ENCODE data around the gene GSK3B. TPM values are rescaled to one million over a fixed set of nuclear protein-coding genes. Genes with fewer than 3 reads are reported as not detected.

Gene GSK3B
- total RNA-seq, 1 experiment from 2014 or later, result 67.1 TPM

DNA sequence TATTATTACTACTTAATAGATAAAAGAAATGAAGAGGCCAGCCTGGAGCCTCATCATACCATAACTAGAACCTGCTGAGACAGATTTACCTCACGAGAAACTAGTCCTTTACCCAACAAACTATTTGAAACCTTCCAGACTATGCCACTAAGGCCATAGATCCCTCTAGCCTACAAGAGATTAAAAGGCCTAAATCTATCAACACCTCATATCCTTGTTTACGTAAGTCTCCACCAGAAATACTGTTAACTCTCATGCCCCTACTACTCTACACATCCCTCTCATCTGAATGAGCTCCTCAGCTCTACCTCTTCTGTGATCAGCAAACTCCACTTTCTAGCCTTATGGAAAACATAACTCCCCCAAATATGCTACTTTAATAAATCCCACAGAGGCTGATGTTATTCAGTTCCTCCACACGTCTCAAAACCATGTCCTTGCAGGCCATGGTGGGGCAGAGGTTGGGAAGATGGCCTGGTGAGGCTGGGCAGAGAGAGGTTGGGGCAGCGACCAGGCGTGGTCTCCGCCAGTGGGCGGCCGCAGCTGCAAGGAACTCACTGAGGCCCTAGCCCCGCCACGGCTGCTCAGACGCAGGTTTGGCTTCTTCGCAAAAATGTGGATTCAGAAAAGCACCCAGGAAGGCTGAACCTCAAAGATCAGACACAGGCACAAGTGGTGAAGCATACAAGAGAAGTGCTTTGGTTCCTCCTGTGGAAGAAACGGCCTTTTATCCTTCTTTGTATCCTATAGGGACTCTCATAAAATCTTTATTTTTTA lies 65.8 kb downstream of the GSK3B start:
- H3K4me2 ChIP-seq (ENCODE audit: low read depth, low read length, poor library complexity, severe bottlenecking), result no peak overlapping the region
- 0 out of 2 replicates have a peak, but pooled peaks cover 5% of the 10 kb centered on the region for H3K36me3 ChIP-seq (ENCODE audit: insufficient read depth, low read length)
- H2AFZ ChIP-seq (ENCODE audit: low read length), result no peak overlapping the region
- no peak overlapping the region for H3K9ac ChIP-seq (ENCODE audit: low read length)
- H3K9me2 ChIP-seq (replicated peaks; ENCODE audit: insufficient read depth, low read length), result no peaks in the 10 kb centered on the region
- peaks cover 25% of the 10 kb centered on the region for H3K4me1 ChIP-seq (ENCODE audit: low read length)
- no peaks in the 10 kb centered on the region for H3K9me3 ChIP-seq (ENCODE audit: low read length)
- DNase-seq, result no peak
- H3K79me2 ChIP-seq (ENCODE audit: low read length), result peaks cover 99% of the 10 kb centered on the region
- H3K27ac ChIP-seq (ENCODE audit: low read length), result no peak overlapping the region
- H3K4me3 ChIP-seq (ENCODE audit: low read length), result no peak overlapping the region
- H4K20me1 ChIP-seq (ENCODE audit: insufficient read depth, low read depth, low read length), result no peaks in the 10 kb centered on the region
- H3K27me3 ChIP-seq (ENCODE audit: low read length), result no peaks in the 10 kb centered on the region

DNA sequence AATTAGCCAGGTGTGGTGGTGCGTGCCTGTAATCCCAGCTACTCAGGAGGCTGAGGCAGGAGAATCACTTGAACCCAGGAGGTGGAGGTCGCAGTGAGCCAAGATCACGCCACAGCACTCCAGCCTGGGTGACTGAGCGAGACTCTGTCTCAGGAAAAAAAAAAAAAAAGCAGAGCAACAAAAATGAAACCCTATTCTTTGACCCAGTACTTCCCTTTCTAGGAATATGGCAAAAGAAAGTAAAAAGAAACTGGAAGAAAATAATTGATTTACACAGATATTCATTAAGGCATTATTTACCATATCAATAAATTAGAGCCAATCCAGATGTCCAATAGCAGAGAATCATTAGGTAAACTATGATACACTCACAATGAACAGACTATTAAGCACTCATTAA lies 67.0 kb downstream of the GSK3B start:
- Histone ChIP-seq H3K4me1 (ENCODE audit: low read length) (peaks cover 37% of the 10 kb centered on the region), H3K79me2 (ENCODE audit: low read length) (peaks cover 99% of the 10 kb centered on the region), H3K27me3 (ENCODE audit: low read length) (no peaks in the 10 kb centered on the region), H3K9ac (ENCODE audit: low read length) (no peak overlapping the region), H3K9me3 (ENCODE audit: low read length) (no peaks in the 10 kb centered on the region), H3K36me3 (ENCODE audit: insufficient read depth, low read length) (0 out of 2 replicates have a peak, but pooled peaks cover 5% of the 10 kb centered on the region), H3K4me2 (ENCODE audit: low read depth, low read length, poor library complexity, severe bottlenecking) (no peak overlapping the region), H3K9me2 (replicated peaks; ENCODE audit: insufficient read depth, low read length) (no peaks in the 10 kb centered on the region), H4K20me1 (ENCODE audit: insufficient read depth, low read depth, low read length) (no peaks in the 10 kb centered on the region), H2AFZ (ENCODE audit: low read length) (no peak overlapping the region), H3K27ac (ENCODE audit: low read length) (no peak overlapping the region), H3K4me3 (ENCODE audit: low read length) (no peak overlapping the region)
- no peak for DNase-seq

DNA sequence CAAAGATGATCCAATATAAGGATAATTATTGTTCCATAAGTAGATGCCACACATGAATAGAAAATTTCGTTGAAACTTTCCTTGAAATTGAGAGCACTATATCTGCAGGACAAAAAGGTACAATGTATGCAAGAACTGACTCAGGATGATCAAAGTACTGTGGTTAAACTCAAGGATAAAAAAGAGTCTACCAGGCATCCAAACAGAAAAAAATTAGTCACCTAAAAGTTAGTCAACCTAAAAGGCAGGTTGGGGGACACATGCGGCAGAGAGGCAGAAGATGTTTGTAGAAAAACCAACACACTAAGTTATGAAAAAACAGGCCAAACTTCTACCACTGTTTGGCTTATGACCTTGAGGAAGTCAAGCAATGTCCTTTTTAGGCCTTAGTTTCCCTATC lies 68.7 kb downstream of the GSK3B start:
- H3K4me3 ChIP-seq (ENCODE audit: low read length), result no peak overlapping the region
- DNase-seq, result no peak
- no peaks in the 10 kb centered on the region for H3K9me2 ChIP-seq (replicated peaks; ENCODE audit: insufficient read depth, low read length)
- peaks cover 99% of the 10 kb centered on the region for H3K79me2 ChIP-seq (ENCODE audit: low read length)
- H3K9me3 ChIP-seq (ENCODE audit: low read length), result no peaks in the 10 kb centered on the region
- no peaks in the 10 kb centered on the region for H3K36me3 ChIP-seq (ENCODE audit: insufficient read depth, low read length)
- H3K4me2 ChIP-seq (ENCODE audit: low read depth, low read length, poor library complexity, severe bottlenecking), result no peak overlapping the region
- H2AFZ ChIP-seq (ENCODE audit: low read length), result no peak overlapping the region
- H3K9ac ChIP-seq (ENCODE audit: low read length), result no peak overlapping the region
- no peaks in the 10 kb centered on the region; the same call in 1 of the 2 replicates for H4K20me1 ChIP-seq (ENCODE audit: insufficient read depth, low read depth, low read length)
- H3K4me1 ChIP-seq (ENCODE audit: low read length), result peaks cover 48% of the 10 kb centered on the region
- no peaks in the 10 kb centered on the region for H3K27me3 ChIP-seq (ENCODE audit: low read length)
- 0 out of 2 replicates have a peak overlapping the region, but pooled peaks have one; percentile 9 for H3K27ac ChIP-seq (ENCODE audit: low read length)

DNA sequence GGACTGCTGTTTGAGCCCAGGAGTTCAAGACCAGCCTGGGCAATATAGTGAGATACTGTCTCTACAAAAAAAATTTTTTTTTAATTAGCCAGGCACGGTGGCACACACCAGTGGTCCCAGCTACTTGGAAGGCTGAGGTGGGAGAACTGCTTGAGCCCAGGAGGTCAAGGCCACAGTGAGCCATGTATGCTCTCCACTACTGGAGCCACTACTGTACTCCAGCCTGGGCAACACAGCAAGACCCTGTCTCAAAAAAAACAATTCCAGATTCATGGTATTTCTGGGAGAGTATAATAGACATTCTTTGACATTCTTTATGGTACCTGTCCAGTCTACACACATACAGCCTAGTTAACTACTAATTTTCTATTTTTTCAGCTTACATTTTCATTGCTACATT lies 70.1 kb downstream of the GSK3B start:
- Histone ChIP-seq H3K9me3 (ENCODE audit: low read length) (no peaks in the 10 kb centered on the region), H4K20me1 (ENCODE audit: insufficient read depth, low read depth, low read length) (no peaks in the 10 kb centered on the region; the same call in 1 of the 2 replicates), H3K27me3 (ENCODE audit: low read length) (no peaks in the 10 kb centered on the region), H3K36me3 (ENCODE audit: insufficient read depth, low read length) (no peaks in the 10 kb centered on the region), H3K4me2 (ENCODE audit: low read depth, low read length, poor library complexity, severe bottlenecking) (no peak overlapping the region), H2AFZ (ENCODE audit: low read length) (no peak overlapping the region), H3K9me2 (replicated peaks; ENCODE audit: insufficient read depth, low read length) (no peaks in the 10 kb centered on the region), H3K27ac (ENCODE audit: low read length) (no peak overlapping the region), H3K4me3 (ENCODE audit: low read length) (no peak overlapping the region), H3K9ac (ENCODE audit: low read length) (no peak overlapping the region), H3K4me1 (ENCODE audit: low read length) (peaks cover 62% of the 10 kb centered on the region), H3K79me2 (ENCODE audit: low read length) (peaks cover 99% of the 10 kb centered on the region)
- no peak for DNase-seq

DNA sequence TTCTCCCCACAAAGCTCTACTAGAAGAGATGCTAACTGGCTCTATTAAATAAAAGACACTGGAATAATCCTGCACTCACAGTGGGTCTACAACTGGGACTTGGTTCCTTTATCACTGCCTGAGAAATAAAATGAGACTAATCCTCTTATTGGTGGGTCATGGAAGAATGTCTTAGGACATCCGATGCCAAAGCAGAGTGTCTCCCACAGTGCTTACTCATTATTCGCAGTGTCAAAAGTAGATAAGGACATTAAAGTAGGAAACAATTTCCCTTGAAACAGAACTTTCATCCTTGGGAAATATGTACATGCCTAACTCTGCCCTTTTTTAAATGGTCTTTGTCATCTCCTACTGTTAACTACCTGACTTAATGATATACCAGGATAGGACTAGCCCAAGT lies 71.5 kb downstream of the GSK3B start:
- DNase-seq, result no peak
- Histone ChIP-seq H3K9me3 (ENCODE audit: low read length) (no peaks in the 10 kb centered on the region), H3K4me2 (ENCODE audit: low read depth, low read length, poor library complexity, severe bottlenecking) (no peak overlapping the region), H3K27ac (ENCODE audit: low read length) (no peak overlapping the region), H3K9me2 (replicated peaks; ENCODE audit: insufficient read depth, low read length) (no peaks in the 10 kb centered on the region), H3K36me3 (ENCODE audit: insufficient read depth, low read length) (no peaks in the 10 kb centered on the region), H3K4me3 (ENCODE audit: low read length) (no peak overlapping the region), H3K9ac (ENCODE audit: low read length) (no peak overlapping the region), H3K79me2 (ENCODE audit: low read length) (peaks cover 99% of the 10 kb centered on the region), H4K20me1 (ENCODE audit: insufficient read depth, low read depth, low read length) (no peaks in the 10 kb centered on the region; the same call in 1 of the 2 replicates), H2AFZ (ENCODE audit: low read length) (no peak overlapping the region), H3K27me3 (ENCODE audit: low read length) (no peaks in the 10 kb centered on the region), H3K4me1 (ENCODE audit: low read length) (peaks cover 75% of the 10 kb centered on the region)

DNA sequence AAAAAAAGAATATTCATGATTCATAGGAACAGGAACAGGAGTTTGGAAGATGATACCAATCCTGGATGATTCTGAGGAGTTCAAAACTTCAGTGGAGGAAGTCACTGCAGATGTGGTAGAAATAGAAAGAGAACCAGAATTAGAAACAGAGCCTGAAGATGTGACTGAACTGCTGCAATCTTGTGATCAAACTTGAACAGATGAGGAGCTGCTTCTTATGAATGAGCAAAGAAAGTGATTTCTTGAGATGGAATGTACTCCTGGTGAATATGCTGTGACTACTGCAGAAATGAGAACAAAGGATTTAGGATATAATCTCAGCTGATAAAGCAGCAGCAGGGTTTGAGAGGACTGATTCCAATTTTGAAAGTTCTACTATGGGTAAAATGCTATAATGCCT lies 72.7 kb downstream of the GSK3B start:
- H3K79me2 ChIP-seq (ENCODE audit: low read length), result peaks cover 99% of the 10 kb centered on the region
- H3K27me3 ChIP-seq (ENCODE audit: low read length), result no peaks in the 10 kb centered on the region
- H3K4me2 ChIP-seq (ENCODE audit: low read depth, low read length, poor library complexity, severe bottlenecking), result no peak overlapping the region
- no peaks in the 10 kb centered on the region; the same call in 1 of the 2 replicates for H4K20me1 ChIP-seq (ENCODE audit: insufficient read depth, low read depth, low read length)
- peaks cover 87% of the 10 kb centered on the region for H3K4me1 ChIP-seq (ENCODE audit: low read length)
- H3K9ac ChIP-seq (ENCODE audit: low read length), result no peak overlapping the region
- no peak overlapping the region for H2AFZ ChIP-seq (ENCODE audit: low read length)
- no peak overlapping the region for H3K4me3 ChIP-seq (ENCODE audit: low read length)
- no peak for DNase-seq
- no peaks in the 10 kb centered on the region for H3K36me3 ChIP-seq (ENCODE audit: insufficient read depth, low read length)
- H3K9me3 ChIP-seq (ENCODE audit: low read length), result no peaks in the 10 kb centered on the region
- H3K9me2 ChIP-seq (replicated peaks; ENCODE audit: insufficient read depth, low read length), result no peaks in the 10 kb centered on the region
- no peak overlapping the region for H3K27ac ChIP-seq (ENCODE audit: low read length)

DNA sequence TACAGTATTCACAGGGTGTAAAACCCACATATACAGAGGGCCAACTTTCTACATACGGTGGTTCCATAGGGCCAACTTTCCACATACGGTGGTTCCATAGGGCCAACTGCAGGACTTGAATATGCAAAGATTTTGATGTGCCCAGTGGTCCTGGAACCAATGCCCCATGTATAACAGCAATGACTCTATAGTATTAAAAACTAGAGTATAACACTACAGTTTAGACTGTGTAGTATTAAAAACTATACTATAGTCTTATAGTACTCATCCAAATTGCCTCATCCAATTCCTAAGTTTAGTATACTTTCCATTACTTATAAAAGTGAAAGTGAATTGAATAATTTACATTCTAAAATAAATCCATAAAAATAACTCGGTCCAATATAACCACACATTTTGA lies 75.9 kb downstream of the GSK3B start:
- no peaks in the 10 kb centered on the region; the same call in 1 of the 2 replicates for H4K20me1 ChIP-seq (ENCODE audit: insufficient read depth, low read depth, low read length)
- H3K27ac ChIP-seq (ENCODE audit: low read length), result peak overlapping the region; percentile 71
- H3K36me3 ChIP-seq (ENCODE audit: insufficient read depth, low read length), result no peaks in the 10 kb centered on the region
- H3K9ac ChIP-seq (ENCODE audit: low read length), result peak overlapping the region; percentile 16; the same call in 1 of the 2 replicates
- no peak for DNase-seq
- H3K9me2 ChIP-seq (replicated peaks; ENCODE audit: insufficient read depth, low read length), result no peaks in the 10 kb centered on the region
- peaks cover 92% of the 10 kb centered on the region for H3K4me1 ChIP-seq (ENCODE audit: low read length)
- peak overlapping the region; percentile 54 for H3K4me2 ChIP-seq (ENCODE audit: low read depth, low read length, poor library complexity, severe bottlenecking)
- no peaks in the 10 kb centered on the region for H3K9me3 ChIP-seq (ENCODE audit: low read length)
- peaks cover 99% of the 10 kb centered on the region for H3K79me2 ChIP-seq (ENCODE audit: low read length)
- H3K27me3 ChIP-seq (ENCODE audit: low read length), result no peaks in the 10 kb centered on the region
- peak overlapping the region; percentile 19 for H3K4me3 ChIP-seq (ENCODE audit: low read length)
- no peak overlapping the region for H2AFZ ChIP-seq (ENCODE audit: low read length)

DNA sequence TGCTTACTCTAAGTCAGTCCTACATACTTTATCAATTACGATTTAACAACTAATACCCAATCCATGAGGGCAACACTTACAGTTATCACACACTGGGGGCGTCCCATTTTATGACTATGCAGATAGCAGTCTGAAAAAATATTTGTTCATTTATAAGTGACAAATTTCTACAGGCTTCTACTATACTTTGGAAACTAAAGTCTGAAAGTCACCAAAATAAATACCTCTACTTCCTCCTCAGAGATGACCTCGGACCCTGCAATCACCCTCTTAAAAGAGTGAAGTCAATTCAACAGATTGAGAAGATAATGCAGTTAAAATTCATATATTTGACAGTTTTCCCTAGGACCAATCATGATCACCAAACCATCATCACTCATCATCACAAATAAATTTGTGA lies 76.6 kb downstream of the GSK3B start:
- Histone ChIP-seq H3K9me3 (ENCODE audit: low read length) (no peaks in the 10 kb centered on the region), H3K4me2 (ENCODE audit: low read depth, low read length, poor library complexity, severe bottlenecking) (peak overlapping the region; percentile 54), H3K9me2 (replicated peaks; ENCODE audit: insufficient read depth, low read length) (no peaks in the 10 kb centered on the region), H2AFZ (ENCODE audit: low read length) (no peak overlapping the region), H3K27ac (ENCODE audit: low read length) (peak overlapping the region; percentile 71), H3K4me1 (ENCODE audit: low read length) (peaks cover 89% of the 10 kb centered on the region), H3K9ac (ENCODE audit: low read length) (peak overlapping the region; percentile 16; the same call in 1 of the 2 replicates), H3K4me3 (ENCODE audit: low read length) (peak overlapping the region; percentile 19; the same call in 1 of the 2 replicates), H3K36me3 (ENCODE audit: insufficient read depth, low read length) (no peaks in the 10 kb centered on the region), H4K20me1 (ENCODE audit: insufficient read depth, low read depth, low read length) (no peaks in the 10 kb centered on the region; the same call in 1 of the 2 replicates), H3K79me2 (ENCODE audit: low read length) (peaks cover 99% of the 10 kb centered on the region), H3K27me3 (ENCODE audit: low read length) (no peaks in the 10 kb centered on the region)
- peak; percentile 58 for DNase-seq

Measured in Karpas-422 (cell line).